ENCODE results near the gene SEPTIN7.

The SEPTIN7 gene

DNA sequence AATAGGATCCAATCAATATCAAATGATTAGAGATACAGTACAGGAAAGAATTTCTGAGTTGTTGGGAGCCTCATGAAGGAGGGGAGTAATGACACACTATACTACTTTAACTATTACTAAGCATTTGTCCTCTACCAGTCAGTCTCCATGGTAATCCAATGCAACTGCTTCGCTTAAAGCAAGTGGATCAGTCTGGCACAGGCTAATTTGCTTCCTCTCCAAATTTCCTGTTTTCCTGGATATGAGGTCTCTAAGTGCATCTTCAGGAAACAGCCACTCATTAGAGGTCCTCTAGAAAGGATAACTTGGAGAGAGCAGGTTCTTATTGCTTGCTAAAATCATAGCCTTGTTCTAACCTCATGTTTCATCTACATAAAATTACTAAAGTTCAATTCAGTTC lies 8.4 kb upstream of the SEPTIN7 start:
- DNase-seq: no peak

DNA sequence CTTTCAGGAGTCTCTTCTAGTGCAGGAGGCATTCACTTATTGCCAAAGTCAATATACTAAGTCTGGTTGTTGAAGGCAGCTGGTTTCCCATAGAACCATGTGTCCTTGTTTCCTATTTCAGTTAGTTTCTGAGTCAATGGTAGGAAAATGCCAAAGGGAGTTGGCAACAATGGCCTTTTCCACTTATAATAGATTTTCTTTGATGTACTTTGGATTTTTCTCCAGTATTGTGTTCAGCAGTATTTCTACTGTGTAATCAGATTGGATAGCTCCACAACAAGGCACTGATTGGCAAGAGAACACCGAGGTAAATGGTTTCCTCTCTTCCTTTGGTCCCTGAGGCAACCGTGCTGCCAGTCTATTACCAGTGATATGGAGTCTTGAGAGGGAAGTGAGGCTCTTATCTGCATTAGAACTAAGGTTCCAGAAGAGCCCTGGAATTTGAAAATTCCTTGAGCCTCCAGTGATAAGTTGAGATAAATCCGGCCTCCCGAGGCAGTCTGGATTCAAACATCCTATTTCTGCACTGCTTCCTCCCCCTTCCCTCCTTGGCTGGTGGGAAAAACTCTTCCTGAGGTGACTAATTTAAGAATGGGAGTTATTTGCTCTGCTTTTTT lies 7.9 kb upstream of the SEPTIN7 start:
- no peak for DNase-seq

DNA sequence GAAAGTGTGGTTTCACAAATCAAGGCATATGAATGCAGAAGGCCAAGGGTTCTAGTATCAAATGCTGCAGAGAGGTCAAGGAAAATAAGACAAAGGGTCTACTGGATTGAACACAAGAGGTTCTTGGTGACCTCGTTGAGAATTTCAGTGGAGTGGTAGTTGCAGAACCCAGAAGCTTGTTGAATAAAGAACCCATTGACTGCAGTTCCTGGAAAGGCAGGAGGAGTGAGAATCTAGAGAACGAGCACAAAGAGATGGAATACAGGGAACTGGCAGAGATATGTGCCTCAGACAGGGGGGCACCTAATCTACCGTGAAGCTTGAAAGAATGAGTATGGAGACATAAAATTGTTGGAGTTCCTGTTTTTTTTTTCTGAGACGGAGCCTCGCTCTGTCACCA lies 3.5 kb upstream of the SEPTIN7 start:
- DNase-seq: no peak

DNA sequence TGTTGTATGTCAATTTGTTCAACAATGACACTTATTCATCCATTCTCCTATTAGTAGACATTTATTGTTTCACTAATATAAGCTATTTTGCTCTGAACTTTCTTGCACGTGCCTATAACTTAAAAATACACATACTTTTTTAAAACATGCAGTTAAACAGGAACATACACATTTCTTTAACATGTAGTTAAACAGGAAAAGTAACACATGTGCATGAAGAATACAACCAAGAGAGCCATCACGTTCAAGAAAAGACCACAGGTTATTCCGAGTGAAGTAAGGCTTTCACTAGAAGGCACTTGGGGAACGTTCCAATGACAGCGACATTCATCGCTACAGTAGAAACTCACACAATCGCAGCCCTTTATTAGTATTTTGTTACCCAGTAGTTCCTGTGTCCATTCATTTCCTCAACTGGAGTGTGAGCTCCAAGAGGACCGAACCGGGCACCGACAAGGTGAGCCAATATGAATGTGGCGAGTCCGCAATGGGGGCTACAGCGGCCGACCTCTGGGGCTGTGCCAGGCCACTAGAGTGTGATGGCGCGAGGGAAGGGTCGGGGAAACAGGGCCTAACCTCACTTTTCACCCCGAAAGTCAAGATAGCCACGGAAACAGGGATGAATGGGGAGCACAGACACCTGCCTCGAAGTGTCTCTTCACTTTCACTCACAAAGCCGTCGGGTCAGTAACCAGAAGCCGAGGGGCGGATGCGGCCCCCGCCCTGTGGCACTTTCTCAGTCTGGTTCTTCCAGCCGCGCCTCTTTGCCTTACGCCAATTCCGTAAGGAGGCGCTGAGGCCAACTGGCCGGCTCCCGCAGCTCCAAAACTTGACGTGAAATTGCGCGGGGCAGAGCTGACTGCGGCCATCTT lies 775 bp upstream of the SEPTIN7 start:
- DNase-seq: peak; percentile 81 to 85

DNA sequence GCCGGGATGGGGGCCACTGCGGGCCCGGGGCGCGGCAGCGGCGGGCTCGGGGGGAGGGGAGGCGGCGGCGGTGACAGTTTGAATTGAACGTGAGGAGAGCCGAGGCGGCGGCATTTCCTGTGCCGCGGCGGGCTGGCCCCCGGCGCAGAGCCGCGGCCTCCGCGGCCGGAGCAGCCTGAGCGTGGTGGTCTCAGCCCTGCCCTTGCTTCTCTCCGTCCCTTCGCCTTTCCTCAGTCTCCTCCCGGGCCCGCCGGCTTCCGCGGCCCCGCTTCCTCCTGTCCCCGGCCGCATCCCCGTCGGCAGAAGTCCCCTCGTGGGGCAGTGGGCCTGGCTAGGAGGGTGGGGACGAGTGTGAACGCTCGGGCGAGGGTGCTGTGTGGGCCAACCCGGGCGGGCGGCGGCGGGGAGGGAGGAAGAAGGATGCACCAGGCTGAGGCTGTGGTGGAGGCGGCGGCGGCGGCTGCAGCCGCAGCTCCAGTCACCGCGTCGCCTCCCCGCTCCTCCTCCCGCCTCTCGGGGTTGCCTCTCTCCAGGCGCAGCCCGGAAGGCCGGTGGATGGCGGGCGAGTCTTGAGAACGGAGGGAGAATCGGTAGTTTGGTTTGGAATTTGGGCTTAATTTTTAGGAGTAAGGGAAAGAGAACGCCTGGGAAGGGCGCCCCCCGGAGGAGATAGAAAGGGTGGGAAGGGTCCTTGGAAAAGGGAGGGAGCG lies 690 bp downstream of the SEPTIN7 start:
- peak; percentile 66 to 74 for DNase-seq

DNA sequence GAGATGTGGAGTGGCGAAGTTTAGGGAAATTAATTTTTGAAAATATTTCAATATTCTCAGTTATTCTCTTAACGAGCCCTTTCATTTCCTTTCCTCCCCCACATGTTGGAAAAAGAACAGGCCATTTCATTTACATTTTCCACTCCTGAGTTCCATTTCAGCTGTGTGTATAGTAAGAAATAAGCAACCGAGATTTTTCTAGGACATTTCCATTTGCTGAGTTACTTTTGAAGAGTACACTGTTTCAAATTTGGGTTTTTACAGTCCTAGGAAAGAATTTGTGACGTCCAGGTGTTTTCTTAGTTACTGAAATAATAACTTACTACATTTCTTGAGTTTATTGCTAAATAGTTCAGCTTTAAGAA lies 1.2 kb downstream of the SEPTIN7 start:
- DNase-seq: no peak

DNA sequence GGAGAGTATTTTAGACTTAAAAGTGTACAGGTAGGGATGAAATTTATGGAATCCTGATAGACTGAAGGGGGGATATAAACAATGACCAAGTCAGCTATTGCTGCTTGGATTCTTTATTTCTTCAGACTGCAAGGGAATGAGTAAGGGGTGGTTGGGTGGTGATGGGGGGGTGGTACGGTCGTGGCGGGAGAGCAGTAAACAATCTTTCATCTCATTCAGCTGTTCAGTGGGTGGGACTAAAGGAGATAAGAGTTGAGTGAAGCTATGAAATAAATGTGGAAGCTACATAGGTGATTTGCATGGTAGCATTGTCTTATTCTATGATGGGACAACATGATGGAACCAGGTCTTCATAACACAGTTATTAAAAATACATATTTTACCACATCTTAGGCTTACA lies 1.8 kb downstream of the SEPTIN7 start:
- DNase-seq: peak; percentile 19 to 21

DNA sequence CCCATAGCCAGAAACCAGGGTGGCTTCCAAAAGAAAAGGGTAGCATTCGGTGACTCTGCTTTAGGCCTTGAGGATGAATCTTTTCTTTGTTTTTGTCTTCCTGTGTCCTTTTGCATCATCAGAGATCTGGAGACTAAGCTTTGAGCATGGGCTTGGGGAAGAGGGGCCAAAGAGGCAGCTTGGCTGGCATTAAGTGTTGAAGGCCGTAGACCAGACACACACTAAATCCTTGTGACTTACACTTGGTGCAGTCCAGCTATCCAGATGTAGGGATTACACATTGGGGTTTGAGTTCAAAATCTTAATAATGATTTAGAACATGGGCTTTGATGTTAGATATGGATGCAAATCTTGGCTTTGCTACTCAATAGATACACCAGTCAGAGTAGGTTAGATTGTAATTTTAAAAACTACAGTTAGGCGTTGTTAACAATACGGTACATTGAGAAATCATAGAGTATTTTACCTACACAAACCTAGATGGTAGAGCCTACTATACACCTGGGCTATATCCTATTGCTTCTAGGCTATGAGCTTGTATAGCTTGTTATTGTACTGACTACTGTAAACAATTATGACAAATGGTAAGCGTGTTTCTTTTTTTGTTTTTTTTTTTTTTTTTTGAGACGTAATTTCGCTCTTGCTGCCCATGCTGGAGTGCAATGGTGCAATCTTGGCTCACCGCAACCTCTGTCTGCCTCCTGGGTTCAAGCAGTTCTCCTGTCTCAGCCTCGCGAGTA lies 3.5 kb downstream of the SEPTIN7 start:
- DNase-seq: no peak

DNA sequence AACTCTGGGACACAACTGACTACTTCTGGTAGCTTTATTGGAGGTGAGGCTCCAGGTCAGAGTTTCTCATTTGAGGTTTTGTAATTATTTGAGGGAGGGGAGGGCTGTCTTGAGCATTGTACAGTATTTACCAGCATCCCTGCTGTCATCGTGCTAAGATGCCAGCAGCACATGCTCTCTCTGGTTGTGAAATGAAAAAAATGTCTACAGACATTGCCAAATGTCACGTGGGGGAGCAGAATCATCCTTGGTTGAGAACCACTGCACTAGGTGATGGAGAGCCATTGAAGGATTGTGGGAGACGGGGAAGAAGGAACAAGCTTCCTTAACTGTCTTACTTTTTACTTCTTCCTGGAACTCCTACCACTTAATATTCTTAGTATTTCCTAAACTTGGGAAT lies 5.0 kb downstream of the SEPTIN7 start:
- DNase-seq: peak in 1 of 2 donors; percentile 1

DNA sequence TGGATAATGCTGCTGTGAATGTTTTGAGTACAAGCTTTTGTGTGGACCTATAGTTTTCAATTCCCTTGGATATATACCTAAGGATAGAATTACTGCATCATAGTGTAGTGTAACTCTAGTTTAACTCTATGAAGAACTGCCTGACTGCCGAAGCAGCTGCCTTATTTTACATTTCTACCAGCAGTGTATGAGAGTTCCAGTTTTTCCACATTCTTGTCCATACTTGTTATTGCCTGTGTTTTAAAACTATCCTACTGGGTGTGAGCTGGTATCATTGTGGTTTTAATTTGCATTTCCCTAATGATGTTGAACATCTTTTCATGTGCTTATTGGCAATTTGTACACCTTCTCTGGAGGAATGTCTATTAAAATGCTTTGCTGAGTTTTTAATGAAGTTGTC lies 15.7 kb downstream of the SEPTIN7 start:
- no peak for DNase-seq

DNA sequence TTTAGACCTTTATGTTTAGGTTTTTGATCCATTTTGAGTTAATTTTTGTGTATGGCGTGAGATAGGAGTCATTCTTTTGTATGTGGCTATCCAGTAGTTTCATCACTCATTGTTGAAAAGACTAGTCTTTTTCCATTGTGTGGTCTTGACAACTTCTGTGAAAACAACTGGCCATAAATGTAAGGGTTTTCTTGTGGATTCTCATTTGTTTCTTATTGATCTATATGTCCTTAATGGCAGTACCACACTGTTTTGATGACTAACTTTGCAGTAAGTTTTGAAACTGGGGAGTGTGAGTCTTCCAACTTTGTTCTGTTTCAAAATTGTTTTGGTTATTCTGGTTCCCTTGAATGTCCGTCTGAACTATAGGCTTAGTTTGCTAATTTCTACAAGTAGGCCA lies 16.3 kb downstream of the SEPTIN7 start:
- no peak for DNase-seq

DNA sequence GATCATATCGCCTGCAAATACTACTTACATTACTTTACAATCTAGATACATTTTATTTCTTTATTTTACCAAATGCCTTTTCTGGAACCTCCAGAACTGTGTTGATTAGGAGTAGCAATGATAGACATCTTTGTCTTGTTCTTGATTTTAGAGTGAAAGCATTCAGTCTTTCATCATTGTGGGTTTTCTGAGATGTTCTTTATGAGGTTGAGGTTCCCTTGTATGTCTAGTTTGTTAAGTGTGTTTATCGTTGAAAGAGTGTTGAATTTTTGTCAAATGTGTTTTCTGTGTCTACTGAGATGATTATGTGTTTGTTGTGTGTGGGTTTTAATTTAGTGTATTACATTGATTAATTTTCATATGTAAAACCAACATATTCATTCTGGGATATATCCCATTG lies 17.1 kb downstream of the SEPTIN7 start:
- DNase-seq: no peak

DNA sequence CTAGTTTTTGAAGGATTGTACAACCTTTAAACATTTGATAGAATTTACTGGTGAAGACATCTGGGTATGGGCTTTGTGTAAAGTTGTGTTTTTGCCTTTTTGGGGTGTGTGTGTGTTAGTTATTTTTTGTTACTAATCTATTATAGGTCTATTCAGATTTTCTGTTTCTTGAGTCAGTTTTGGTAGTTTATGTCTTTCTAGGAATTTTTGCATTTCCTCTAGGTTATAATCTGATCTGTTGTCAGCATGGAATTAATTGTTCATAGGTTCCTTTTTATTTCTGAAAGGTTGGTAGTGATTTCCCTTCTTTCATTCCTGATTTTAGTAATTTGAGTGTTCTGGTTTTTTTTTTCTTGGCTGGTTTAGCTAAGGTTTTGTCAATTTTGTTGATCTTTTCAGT lies 17.7 kb downstream of the SEPTIN7 start:
- DNase-seq: no peak

DNA sequence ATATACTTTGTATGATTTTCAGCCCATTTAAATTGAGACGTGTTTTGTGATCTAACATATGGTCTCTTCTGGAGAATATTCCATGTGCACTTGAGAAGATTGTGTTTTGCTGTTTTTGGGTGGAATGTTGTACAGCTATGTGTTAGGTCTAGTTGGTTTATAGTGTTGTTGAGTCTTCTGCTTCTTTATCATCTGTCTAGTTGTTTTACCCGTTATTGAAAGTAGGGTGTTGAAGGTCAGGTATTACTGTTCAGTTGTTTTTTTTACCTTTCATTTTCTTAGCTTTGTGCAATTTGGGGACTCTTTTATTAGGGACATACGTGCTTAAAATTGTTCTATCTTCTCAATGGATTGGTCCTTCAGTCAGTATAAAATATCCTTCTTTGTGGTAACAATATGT lies 18.5 kb downstream of the SEPTIN7 start:
- no peak for DNase-seq

DNA sequence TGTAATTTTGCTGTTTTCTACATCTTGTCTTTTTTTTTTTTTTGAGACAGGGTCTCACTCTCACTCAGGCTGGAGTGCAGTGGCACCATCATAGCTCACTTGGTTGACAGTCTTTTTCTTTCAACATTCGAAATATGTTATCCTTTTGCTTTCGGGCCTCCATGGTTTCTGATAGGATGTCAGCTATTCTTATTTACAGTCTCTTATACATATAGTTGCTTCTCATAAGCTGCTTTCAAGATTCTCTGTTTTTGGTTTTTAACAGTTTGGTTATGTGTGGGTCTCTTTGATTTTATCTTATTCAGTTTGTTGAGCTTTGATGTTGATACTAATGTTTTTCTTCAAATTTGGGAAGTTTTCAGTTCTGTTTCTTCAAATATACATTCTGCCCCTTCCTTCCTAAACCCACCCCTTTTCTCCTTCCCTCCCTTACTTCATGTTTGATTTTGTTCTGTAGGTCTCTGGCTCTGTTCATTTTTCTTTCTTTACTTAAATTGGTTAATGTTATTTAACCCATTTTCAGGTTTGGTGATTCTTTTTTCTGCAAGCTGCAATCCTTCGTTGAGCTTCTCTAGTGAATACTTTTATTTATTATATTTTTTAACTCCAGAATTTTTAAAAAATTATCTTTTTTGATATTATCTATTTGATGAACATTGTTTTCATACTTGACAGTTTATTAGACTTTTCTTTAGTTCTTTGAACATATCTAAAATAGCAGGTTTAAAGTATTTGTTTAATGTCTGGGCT lies 19.3 kb downstream of the SEPTIN7 start:
- DNase-seq: no peak

DNA sequence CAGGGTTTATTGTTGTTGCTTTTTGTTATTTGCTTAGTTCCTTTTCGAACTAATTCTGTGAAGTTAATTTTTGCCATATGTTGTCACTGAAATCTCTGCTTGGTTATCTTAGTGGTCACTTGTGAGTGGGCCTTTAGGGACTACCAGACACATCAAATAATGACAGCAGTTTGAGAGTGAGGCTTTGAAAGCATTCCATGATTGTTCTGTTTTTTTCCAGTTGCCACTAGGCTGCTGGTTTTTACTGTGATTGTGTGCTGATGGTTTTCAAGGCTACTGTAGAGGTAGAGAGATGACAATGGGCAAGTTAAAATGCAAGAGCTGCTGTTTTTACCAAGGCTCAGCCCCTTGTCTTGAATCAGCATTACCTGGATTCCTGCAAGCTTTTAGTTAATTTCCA lies 20.0 kb downstream of the SEPTIN7 start:
- no peak for DNase-seq

DNA sequence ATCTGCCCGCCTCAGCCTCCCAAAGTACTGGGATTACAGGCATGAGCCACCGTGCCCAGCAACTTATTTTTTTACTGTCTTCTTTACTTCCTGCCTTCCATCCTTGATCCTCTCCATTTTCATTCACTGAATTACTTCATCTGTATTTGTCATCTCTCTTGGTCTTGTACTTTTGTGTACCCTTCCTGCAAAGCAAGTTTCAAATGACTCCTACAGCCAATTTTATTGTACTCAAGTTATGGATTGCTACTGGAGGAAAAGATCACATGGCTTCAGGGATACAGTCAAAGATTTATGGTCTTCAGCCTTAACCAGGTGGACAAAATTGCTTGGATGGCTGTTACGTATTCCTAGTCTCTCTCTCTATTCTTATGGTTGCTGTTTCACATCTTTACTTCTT lies 22.6 kb downstream of the SEPTIN7 start:
- DNase-seq: no peak

DNA sequence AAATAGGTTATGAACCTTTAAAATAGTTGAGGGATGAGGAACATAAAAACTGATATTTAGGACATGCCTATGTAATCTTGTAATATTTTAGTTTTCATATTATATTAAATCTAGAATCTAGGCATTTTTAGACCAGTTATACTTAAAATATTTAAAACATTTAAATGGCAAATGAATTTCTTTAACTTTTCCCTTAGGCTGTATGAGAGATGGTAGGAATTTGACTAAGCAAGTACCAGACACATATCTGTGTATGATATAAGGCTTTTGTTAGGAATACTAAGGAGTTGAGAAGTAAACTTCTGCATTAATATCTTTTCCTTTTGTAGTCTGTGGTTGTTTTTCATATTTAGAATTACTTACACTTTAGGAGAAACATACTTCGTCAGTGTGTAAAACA lies 25.1 kb downstream of the SEPTIN7 start:
- DNase-seq: no peak

DNA sequence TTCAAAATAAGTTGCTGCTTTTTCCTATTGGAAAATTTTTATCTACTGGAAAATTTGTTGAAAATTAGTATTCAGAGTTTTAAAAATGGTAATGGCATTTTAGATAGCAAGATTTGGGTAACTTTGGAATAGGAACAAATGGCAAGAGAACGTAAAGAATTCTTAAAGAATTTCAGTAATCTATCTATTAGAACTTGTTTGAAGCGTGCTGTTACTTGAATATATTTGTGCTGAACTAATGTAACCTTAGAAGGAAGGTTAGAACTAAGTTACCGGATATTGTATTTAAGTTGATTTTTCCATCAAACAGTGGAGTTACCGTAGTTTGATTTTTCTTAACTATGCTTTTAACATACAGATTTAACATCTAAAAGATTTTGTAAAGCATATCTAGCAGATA lies 25.9 kb downstream of the SEPTIN7 start:
- DNase-seq: no peak

DNA sequence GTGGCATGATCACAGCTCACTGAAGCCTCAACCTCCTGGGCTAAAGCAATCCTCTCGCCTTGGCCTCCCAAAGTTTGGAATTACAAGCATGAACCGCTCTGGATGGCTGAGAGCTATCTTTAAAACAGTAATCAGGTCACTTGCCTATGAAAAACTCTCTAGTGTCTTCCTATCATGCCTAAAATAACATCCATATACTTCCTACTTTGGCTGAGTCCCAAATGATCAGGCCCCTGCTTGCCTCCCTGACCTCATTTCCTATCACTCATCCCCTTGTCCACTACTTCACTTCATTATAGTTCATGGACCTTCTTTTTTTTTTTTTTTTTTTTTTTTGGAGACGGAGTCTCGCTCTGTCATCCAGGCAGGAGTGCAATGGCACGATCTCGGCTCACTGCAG lies 28.0 kb downstream of the SEPTIN7 start:
- DNase-seq: no peak

DNA sequence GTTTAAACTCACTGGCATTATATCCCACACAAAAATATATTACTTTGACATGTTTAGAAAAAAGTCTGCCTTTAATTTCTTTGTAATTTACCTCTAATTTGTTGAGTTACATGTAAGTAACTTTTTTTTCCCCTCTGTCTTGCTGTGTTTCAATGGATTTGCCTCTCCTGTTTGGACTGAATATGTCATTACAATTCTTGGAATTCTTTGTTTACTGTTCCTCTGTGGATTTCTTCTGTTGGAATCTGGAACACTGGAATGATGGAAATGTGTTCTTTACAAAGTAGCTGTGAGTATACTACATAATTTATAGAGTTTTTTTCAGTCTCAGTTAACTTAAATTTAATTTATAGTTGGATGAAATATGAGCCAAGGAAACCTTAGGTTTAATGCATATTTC lies 30.4 kb downstream of the SEPTIN7 start:
- no peak for DNase-seq
